Astrocyte (in vitro differentiated cells and primary cell): ENCODE results near the gene LILRB2.

Experiments
- CTCF ChIP-seq: IDR thresholded peaks from 2 replicates; pipeline ENCODE4 v1.5.1; 2011; ENCODE audit warnings: low read depth, mild to moderate bottlenecking, inconsistent platforms, low read length, moderate library complexity; ENCODE audit not compliant: insufficient read depth
- EZH2 ChIP-seq: IDR thresholded peaks from 2 replicates; pipeline ENCODE4 v1.6.1; 2012; ENCODE audit warnings: mild to moderate bottlenecking, low read length, inconsistent platforms; ENCODE audit not compliant: insufficient read depth

GRCh38 chr19:54252243-54252642 lies 28.7 kb downstream of the LILRB2 start:
- no peak for TF ChIP-seq CTCF
- no peak for TF ChIP-seq EZH2
